K562 (cell line): ENCODE results near the gene ARMC7. TPM values are rescaled to one million over a fixed set of nuclear protein-coding genes. Genes with fewer than 3 reads are reported as not detected.

Experiments used
- ASH1L ChIP-seq: fragments of 450-650 bp; IDR thresholded peaks from 2 replicates; pipeline ENCODE4 v1.6.1; 2018; ENCODE audit warnings: borderline replicate concordance, mild to moderate bottlenecking, low read depth; ENCODE audit not compliant: partially characterized antibody
- BRF1 ChIP-seq: IDR thresholded peaks from 3 replicates; pipeline ENCODE4 v1.6.1; 2011; ENCODE audit warnings: borderline replicate concordance, mild to moderate bottlenecking; ENCODE audit not compliant: insufficient read length; ENCODE audit errors: extremely low read depth
- DNMT1 ChIP-seq: fragments of 450-650 bp; IDR thresholded peaks from 2 replicates; pipeline ENCODE4 v1.6.1; 2016; ENCODE audit warnings: antibody characterized with exemption, mild to moderate bottlenecking
- EP300 ChIP-seq: IDR thresholded peaks from 2 replicates; pipeline ENCODE4 v1.6.1; 2012; ENCODE audit warnings: low read length, improper control_type of control experiment
- EWSR1 ChIP-seq: fragments of 450-650 bp; IDR thresholded peaks from 2 replicates; pipeline ENCODE4 v1.6.1; 2018; ENCODE audit warnings: borderline replicate concordance, mild to moderate bottlenecking, low read depth, moderate library complexity; ENCODE audit not compliant: partially characterized antibody
- FIP1L1 ChIP-seq: fragments of 200-400 bp; formaldehyde crosslinking; IDR thresholded peaks from 2 replicates; pipeline ENCODE4 v1.6.1; 2018; ENCODE audit warnings: mild to moderate bottlenecking, low read depth, low read length; ENCODE audit not compliant: poor library complexity, severe bottlenecking
- FOXJ2 ChIP-seq: fragments of 200-800 bp; sonication (Bioruptor generic); IDR thresholded peaks from 2 replicates; pipeline ENCODE4 v1.6.1; 2016; ENCODE audit warnings: missing genetic modification characterization, missing compliant biosample characterization
- FOXP1 ChIP-seq: sonication (generic); formaldehyde crosslinking; IDR thresholded peaks from 2 replicates; pipeline ENCODE4 v1.8.0; 2022; ENCODE audit warnings: mild to moderate bottlenecking, missing genetic modification reagents
- HLTF ChIP-seq: fragments of 450-650 bp; IDR thresholded peaks from 2 replicates; pipeline ENCODE4 v1.6.1; 2016
- MAX ChIP-seq: sonication (generic); formaldehyde crosslinking; IDR thresholded peaks from 2 replicates; pipeline ENCODE4 v1.9.0; 2022; ENCODE audit warnings: mild to moderate bottlenecking, missing genetic modification reagents
- MLLT1 ChIP-seq, 2 experiments: fragments of 450-650 bp; IDR thresholded peaks; 2 replicates each; pipeline ENCODE4 v1.6.1; 2016
- RBM14 ChIP-seq: fragments of 200-400 bp; formaldehyde crosslinking; IDR thresholded peaks from 2 replicates; pipeline ENCODE4 v1.6.1; 2018; ENCODE audit warnings: low read depth, mild to moderate bottlenecking, low read length, moderate library complexity, borderline replicate concordance; ENCODE audit not compliant: insufficient read depth
- RFX7 ChIP-seq: fragments of 250-450 bp; sonication (Bioruptor Pico); IDR thresholded peaks from 2 replicates; pipeline ENCODE4 v1.5.1; 2021; ENCODE audit warnings: mild to moderate bottlenecking
- TAF9B ChIP-seq: fragments of 450-650 bp; IDR thresholded peaks from 2 replicates; pipeline ENCODE4 v1.6.1; 2018; ENCODE audit warnings: mild to moderate bottlenecking; ENCODE audit not compliant: partially characterized antibody
- ZBTB49 ChIP-seq: sonication (generic); formaldehyde crosslinking; IDR thresholded peaks from 2 replicates; pipeline ENCODE4 v1.8.0; 2022; ENCODE audit warnings: missing genetic modification reagents, mild to moderate bottlenecking, borderline replicate concordance
- ZNF75A ChIP-seq: fragments of 450-650 bp; formaldehyde crosslinking; IDR thresholded peaks from 2 replicates; pipeline ENCODE4 v1.4.0; 2020; ENCODE audit warnings: mild to moderate bottlenecking
- ZNF77 ChIP-seq: fragments of 250-450 bp; sonication (Bioruptor Pico); IDR thresholded peaks from 2 replicates; pipeline ENCODE4 v1.5.0; 2020
- polyA plus RNA-seq, 8 experiments: library from polyadenylated mRNA; depleted of rRNA in 4 of 8; stranded (reverse) in 5 of 8; unstranded in 3 of 8; fragments of >200 nt; fragmentation: Nextera tagmentation in 2 of 8; fragmentation: Illumina TruSeq in 1 of 8; extraction: Ambion mirVana in 2 of 8; extraction: Trizol in 1 of 8; gene quantifications; 2 replicates each; pipeline versions ENCODE4 v1.2.1 to v1.2.3, GENCODE V29; 2011 to 2014; ENCODE audit warnings: inconsistent platforms in 1 of 8, missing spikeins in 1 of 8
- total RNA-seq, 7 experiments: library from RNA; depleted of rRNA in 6 of 7; stranded (reverse); fragments of >200 nt in 6 of 7; fragmentation: Illumina TruSeq in 2 of 7; extraction: Trizol in 2 of 7; gene quantifications; 2 replicates each; pipeline versions ENCODE4 v1.2.1 to v1.2.3, GENCODE V29; 2011 to 2021; ENCODE audit warnings: low replicate concordance in 1 of 7
- TF ChIP-seq, protein P1 (sequence below): sonication (generic); formaldehyde crosslinking; IDR thresholded peaks from 2 replicates; pipeline ENCODE4 v1.8.1; 2022; ENCODE audit warnings: missing genetic modification reagents
- TF ChIP-seq, protein P2 (sequence below): conservative IDR thresholded peaks from 2 replicates; pipeline ENCODE4 v1.6.1; 2011; ENCODE audit warnings: low read depth, mild to moderate bottlenecking, low read length; ENCODE audit not compliant: control insufficient read depth

The ARMC7 gene
- total and polyA plus RNA-seq, 9 of the 15 experiments (the other 6 are each of a cell fraction or from before 2014, with no cell fraction given), result 1.4 to 15.2 (median 5.9) TPM

- peak in 1 of 2 experiments; percentile 91; a peak in 2 of 4 replicates for TF ChIP-seq MLLT1 (IDR thresholded peaks at IDR 0.05)
- TF ChIP-seq ZBTB49, result no peak
- TF ChIP-seq HLTF, result no peak
- TF ChIP-seq ZNF75A (CRISPR knock-in tag), result no peak
- TF ChIP-seq MAX (CRISPR knock-in tag), result peak; percentile 76
- no peak for TF ChIP-seq EWSR1
- 0 out of 2 replicates have a peak, but pooled peaks have one; percentile 90 for TF ChIP-seq RBM14
- TF ChIP-seq DNMT1, result no peak
- no peak for TF ChIP-seq BRF1
- TF ChIP-seq ASH1L, result peak; percentile 96
- TF ChIP-seq, protein P1, sequence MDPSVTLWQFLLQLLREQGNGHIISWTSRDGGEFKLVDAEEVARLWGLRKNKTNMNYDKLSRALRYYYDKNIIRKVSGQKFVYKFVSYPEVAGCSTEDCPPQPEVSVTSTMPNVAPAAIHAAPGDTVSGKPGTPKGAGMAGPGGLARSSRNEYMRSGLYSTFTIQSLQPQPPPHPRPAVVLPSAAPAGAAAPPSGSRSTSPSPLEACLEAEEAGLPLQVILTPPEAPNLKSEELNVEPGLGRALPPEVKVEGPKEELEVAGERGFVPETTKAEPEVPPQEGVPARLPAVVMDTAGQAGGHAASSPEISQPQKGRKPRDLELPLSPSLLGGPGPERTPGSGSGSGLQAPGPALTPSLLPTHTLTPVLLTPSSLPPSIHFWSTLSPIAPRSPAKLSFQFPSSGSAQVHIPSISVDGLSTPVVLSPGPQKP, result no peak
- no peak for TF ChIP-seq FOXJ2 (tag)
- TF ChIP-seq FIP1L1, result peak; percentile 83
- TF ChIP-seq EP300, result no peak; the same call in none of the 2 replicates
- TF ChIP-seq, protein P2, sequence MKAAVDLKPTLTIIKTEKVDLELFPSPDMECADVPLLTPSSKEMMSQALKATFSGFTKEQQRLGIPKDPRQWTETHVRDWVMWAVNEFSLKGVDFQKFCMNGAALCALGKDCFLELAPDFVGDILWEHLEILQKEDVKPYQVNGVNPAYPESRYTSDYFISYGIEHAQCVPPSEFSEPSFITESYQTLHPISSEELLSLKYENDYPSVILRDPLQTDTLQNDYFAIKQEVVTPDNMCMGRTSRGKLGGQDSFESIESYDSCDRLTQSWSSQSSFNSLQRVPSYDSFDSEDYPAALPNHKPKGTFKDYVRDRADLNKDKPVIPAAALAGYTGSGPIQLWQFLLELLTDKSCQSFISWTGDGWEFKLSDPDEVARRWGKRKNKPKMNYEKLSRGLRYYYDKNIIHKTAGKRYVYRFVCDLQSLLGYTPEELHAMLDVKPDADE, result peak; percentile 86
- no peak for TF ChIP-seq FOXP1 (CRISPR knock-in tag)
- no peak for TF ChIP-seq ZNF77 (CRISPR knock-in tag)
- peak; percentile 67 for TF ChIP-seq TAF9B
- no peak for TF ChIP-seq RFX7 (CRISPR knock-in tag)
Observed at GRCh38 chr17:75154195-75155106, 44.7 kb downstream of the ARMC7 start, which contains the start of gene JPT1 (continued).
